Esophagus mucosa (tissue), 1 donor: ENCODE measurements around the gene HMCES. TPM values are rescaled to one million over a fixed set of nuclear protein-coding genes. Genes with fewer than 3 reads are reported as not detected.

ENCODE experiments used
- ATAC-seq: fragments of 200-7000 bp; cut with Tn5 transposase; one replicate; pipeline ENCODE4 v1.9.1; 2020
- total RNA-seq: library from RNA; stranded (reverse); gene quantifications from one replicate; pipeline ENCODE4 v1.2.4, GENCODE V29; 2023
- donor health status: DM: yes; HTN: yes; CAD: no.

Gene HMCES
- total RNA-seq, 1 donor from 2014 or later: 37.2 TPM

- no peak for ATAC-seq
Observed at GRCh38 chr3:129349791-129350190, 71.1 kb downstream of the HMCES start.

- no peak for ATAC-seq
Observed at GRCh38 chr3:129352045-129352444, 73.4 kb downstream of the HMCES start.

- ATAC-seq: no peak
Observed at GRCh38 chr3:129352650-129353588, 74.2 kb downstream of the HMCES start.

- no peak for ATAC-seq
Observed at GRCh38 chr3:129353589-129353941, 74.9 kb downstream of the HMCES start.

Other genes with a start within 250 kb of the HMCES start
- not detected for gene GP9, start 218.1 kb upstream of the HMCES start, total RNA-seq
- gene RAB43, start 157.1 kb upstream of the HMCES start, total RNA-seq: 7.8 TPM
- gene ISY1, start 117.8 kb upstream of the HMCES start, total RNA-seq: 24.9 TPM
- gene CNBP, start 95.0 kb upstream of the HMCES start, total RNA-seq: 236 TPM
- gene COPG1, start 29.3 kb upstream of the HMCES start, total RNA-seq: 87.8 TPM
- gene EFCAB12, start 149.8 kb downstream of the HMCES start, total RNA-seq: 0.04 TPM
- 20.8 TPM for gene MBD4, start 161.1 kb downstream of the HMCES start, total RNA-seq
- gene IFT122, start 161.4 kb downstream of the HMCES start, total RNA-seq: 11.2 TPM
- gene RHO, start 249.8 kb downstream of the HMCES start, total RNA-seq: not detected